Lower leg skin (tissue), 4 donors: ENCODE data around the gene RNF111. TPM values are rescaled to one million over a fixed set of nuclear protein-coding genes. Genes with fewer than 3 reads are reported as not detected.

Experiments used
- DNase-seq, 2 donors: peaks; one replicate each; pipeline ENCODE4 v3.0.0-alpha.2; 2019; ENCODE audit warnings: low spot score in 2 of 2
- H3K4me3 ChIP-seq: fragments of 200-600 bp; sonication (generic); 2 replicates; pipeline ENCODE4 v1.5.1; 2017; ENCODE audit warnings: mild to moderate bottlenecking, low read depth; ENCODE audit not compliant: poor library complexity, severe bottlenecking
- POLR2A ChIP-seq, 2 donors: fragments of 450-650 bp; IDR thresholded peaks; one replicate each; pipeline ENCODE4 v1.6.1; 2016 to 2017; ENCODE audit warnings: antibody characterized with exemption in 2 of 2, mild to moderate bottlenecking in 1 of 2, moderate library complexity in 1 of 2
- WGBS, 2 donors: methylation state at CpG; one replicate each; pipeline ENCODE4 v1.1.5; 2018; 5-methylcytosine and 5-hydroxymethylcytosine counted together
- intact Hi-C: fragments of 100-400 bp; cut with DNase I; formaldehyde crosslinking; loops from one replicate; pipeline ENCODE4 v1.15.0; 2023; ENCODE audit warnings: low total_unique reads
- total RNA-seq, 4 donors: library from RNA; depleted of rRNA; stranded (reverse); fragments of >200 nt; gene quantifications; one replicate each; pipeline ENCODE4 v1.1.0, GENCODE V29; 2016
- TF ChIP-seq, protein P1 (sequence below), 3 donors: fragments of 450-650 bp; IDR thresholded peaks; one replicate each; pipeline ENCODE4 v1.5.1; 2016; ENCODE audit warnings: antibody characterized with exemption in 3 of 3, mild to moderate bottlenecking in 3 of 3, moderate library complexity in 2 of 3

Gene RNF111
- total RNA-seq, 4 donors from 2014 or later: 14.9 to 27.9 (median 22.6) TPM

DNA sequence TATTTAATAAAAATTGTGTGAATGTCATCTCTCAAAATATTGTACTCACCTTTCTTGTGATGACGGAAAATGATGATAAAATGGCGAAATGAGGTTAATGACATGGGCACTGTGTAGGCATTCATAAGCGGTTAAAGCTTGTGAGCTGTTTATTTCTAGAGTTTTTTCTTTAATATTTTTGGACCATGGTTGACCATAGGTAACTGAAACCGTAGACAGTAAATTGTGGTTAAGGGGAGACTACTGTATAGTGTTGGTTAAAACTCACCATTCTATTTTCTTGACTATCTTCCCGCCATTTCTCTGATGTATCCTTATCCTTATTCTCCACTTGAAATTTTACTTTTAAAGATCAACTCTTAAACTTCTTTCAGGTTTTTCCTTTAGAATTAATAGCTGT, 14.5 kb downstream of the RNF111 start:
- WGBS, 2 donors: 94 to 95% methylated on average over 5 of the region's 5 CpGs

DNA sequence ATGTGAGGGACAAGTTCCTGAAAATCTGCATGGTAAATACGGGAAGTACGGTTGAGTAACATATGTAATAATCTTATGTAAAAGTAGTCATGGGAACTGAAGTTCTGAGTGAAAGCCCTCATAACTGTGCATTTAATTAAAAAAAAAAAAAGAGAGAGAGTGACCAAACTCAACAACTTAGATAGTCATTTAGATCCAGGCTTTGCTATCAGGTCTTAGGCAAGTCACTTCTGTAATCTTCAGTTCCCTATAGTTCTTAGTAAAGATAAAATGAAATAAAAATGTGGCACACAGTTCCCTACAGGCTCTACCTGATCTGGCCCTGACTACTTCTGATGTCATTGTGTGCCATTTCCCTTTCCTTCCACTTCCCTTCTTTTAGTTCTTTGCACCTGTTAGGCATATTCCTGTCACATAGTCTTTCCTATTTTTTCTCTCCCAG, 15.0 kb downstream of the RNF111 start:
- no peak overlapping the region for H3K4me3 ChIP-seq
- no peak for DNase-seq
- TF ChIP-seq, protein P1, sequence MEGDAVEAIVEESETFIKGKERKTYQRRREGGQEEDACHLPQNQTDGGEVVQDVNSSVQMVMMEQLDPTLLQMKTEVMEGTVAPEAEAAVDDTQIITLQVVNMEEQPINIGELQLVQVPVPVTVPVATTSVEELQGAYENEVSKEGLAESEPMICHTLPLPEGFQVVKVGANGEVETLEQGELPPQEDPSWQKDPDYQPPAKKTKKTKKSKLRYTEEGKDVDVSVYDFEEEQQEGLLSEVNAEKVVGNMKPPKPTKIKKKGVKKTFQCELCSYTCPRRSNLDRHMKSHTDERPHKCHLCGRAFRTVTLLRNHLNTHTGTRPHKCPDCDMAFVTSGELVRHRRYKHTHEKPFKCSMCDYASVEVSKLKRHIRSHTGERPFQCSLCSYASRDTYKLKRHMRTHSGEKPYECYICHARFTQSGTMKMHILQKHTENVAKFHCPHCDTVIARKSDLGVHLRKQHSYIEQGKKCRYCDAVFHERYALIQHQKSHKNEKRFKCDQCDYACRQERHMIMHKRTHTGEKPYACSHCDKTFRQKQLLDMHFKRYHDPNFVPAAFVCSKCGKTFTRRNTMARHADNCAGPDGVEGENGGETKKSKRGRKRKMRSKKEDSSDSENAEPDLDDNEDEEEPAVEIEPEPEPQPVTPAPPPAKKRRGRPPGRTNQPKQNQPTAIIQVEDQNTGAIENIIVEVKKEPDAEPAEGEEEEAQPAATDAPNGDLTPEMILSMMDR (IDR thresholded peaks at IDR 0.05): no peak
- no peak for TF ChIP-seq POLR2A (IDR thresholded peaks at IDR 0.05)
- intact Hi-C loops: no loop called here
- WGBS, 2 donors: 86 to 87% methylated on average over 2 of the region's 2 CpGs

More for the DNA sequence above, 14.5 kb downstream of the RNF111 start:
- no peak overlapping the region for H3K4me3 ChIP-seq
- TF ChIP-seq POLR2A (IDR thresholded peaks at IDR 0.05): no peak
- TF ChIP-seq, protein P1 (IDR thresholded peaks at IDR 0.05): no peak
- intact Hi-C loops: no loop called here
- no peak for DNase-seq

DNA sequence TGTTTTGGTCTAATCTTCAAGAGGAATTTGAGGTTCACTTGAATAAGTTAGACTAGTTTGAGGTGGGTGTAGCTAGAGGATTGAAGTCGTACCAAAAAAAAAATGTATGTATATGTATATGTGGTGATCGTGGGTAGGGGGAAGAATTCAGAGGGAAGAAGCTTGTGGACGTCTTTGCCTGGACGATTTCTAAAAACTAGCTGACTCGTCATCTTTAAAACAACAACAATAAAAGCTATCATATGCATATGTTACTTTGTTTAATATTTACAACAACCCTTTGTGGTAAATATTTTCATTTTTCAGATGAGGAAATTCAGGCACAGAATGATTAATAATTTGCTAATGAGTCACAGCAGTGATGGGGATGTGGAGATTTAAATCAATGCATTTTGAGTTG, 18.1 kb downstream of the RNF111 start:
- WGBS, 2 donors: 79 to 84% methylated on average over 5 of the region's 5 CpGs
- intact Hi-C loops: no loop called here
- TF ChIP-seq POLR2A (IDR thresholded peaks at IDR 0.05): no peak
- TF ChIP-seq, protein P1 (IDR thresholded peaks at IDR 0.05): no peak
- H3K4me3 ChIP-seq: no peak overlapping the region
- no peak for DNase-seq

DNA sequence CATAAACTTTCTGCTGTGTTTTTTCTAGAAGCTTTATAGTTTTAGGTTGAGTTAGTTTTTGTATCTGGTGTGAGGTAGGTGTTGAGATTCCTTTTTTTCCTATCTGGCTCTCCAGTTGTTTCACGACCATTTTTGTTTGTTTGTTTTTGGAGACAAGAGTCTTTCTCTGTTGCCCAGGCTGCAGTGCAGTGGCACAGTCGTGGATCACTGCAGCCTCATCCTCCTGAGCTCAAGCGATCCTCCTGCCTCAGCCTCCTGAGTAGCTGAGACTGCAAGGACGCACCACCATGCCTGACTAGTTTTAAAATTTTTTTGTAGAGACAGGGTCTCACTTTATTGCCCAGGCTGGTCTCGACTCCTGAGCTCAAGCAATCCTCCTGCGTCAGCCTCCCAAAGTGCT, 20.6 kb downstream of the RNF111 start:
- TF ChIP-seq, protein P1 (IDR thresholded peaks at IDR 0.05): no peak
- TF ChIP-seq POLR2A (IDR thresholded peaks at IDR 0.05): no peak
- H3K4me3 ChIP-seq: no peak overlapping the region
- no peak for DNase-seq
- intact Hi-C loops: no loop called here
- 93 to 95% methylated on average over 6 of the region's 6 CpGs for WGBS, 2 donors

DNA sequence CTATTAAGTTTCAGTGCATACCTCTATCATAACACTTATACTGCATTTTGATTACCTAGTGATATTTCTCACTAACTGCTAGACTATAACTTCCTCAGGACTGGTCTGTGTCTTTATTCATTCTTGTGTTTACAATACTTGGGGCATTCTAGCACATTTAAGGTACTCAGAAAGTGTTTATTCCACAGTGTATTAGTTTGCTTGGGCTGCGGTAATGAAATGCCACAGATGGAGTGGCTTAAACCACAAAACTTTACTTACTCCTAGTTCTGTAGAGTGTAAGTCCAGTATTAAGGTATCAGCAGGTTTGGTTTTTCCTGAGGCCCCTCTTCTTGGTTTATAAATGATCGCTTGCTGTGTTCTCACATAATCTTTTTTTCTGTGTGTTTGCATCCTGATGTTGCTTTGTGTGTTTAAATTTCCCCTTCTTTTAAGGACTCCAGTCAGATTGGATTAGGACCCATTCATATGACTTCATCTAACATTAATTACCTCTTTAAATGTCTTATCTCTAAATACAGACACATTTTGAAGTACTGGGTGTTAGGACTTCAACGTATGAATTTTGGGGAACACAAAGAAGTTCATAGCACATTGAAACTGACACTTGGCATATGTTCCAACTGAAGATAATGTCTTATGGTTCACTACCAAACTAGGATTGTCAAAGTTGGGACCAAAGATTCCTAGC, 23.9 kb downstream of the RNF111 start:
- DNase-seq: no peak
- WGBS, 2 donors: 70 to 76% methylated on average over 3 of the region's 3 CpGs
- TF ChIP-seq POLR2A (IDR thresholded peaks at IDR 0.05): no peak
- TF ChIP-seq, protein P1 (IDR thresholded peaks at IDR 0.05): no peak
- no peak overlapping the region for H3K4me3 ChIP-seq
- intact Hi-C loops: no loop called here
